HepG2 (cell line): ENCODE data around the gene QRICH2. TPM values are rescaled to one million over a fixed set of nuclear protein-coding genes. Genes with fewer than 3 reads are reported as not detected.

Source experiments
- DR1 ChIP-seq: sonication (generic); formaldehyde crosslinking; IDR thresholded peaks from 2 replicates; pipeline ENCODE4 v1.8.0; 2021; ENCODE audit warnings: mild to moderate bottlenecking, missing genetic modification reagents, inconsistent platforms
- DRAP1 ChIP-seq: IDR thresholded peaks from 2 replicates; pipeline ENCODE4 v1.6.1; 2016; ENCODE audit warnings: missing genetic modification reagents, missing compliant biosample characterization
- GZF1 ChIP-seq: sonication (generic); formaldehyde crosslinking; IDR thresholded peaks from 2 replicates; pipeline ENCODE4 v1.5.1; 2020; ENCODE audit warnings: mild to moderate bottlenecking, missing genetic modification reagents
- HHEX ChIP-seq: IDR thresholded peaks from 2 replicates; pipeline ENCODE4 v1.6.1; 2016; ENCODE audit warnings: control low read depth
- SP2 ChIP-seq: sonication (generic); formaldehyde crosslinking; IDR thresholded peaks from 2 replicates; pipeline ENCODE4 v1.5.1; 2020; ENCODE audit warnings: mild to moderate bottlenecking, missing genetic modification reagents
- YY1 ChIP-seq: IDR thresholded peaks from 2 replicates; pipeline ENCODE4 v1.6.1; 2011; ENCODE audit warnings: low read length, low read depth, moderate library complexity, mild to moderate bottlenecking; ENCODE audit not compliant: insufficient read depth, insufficient replicate concordance
- ZKSCAN8 ChIP-seq: IDR thresholded peaks from 2 replicates; pipeline ENCODE4 v1.6.1; 2016; ENCODE audit warnings: borderline replicate concordance, missing genetic modification reagents, missing compliant biosample characterization
- ZNF549 ChIP-seq: sonication (generic); formaldehyde crosslinking; IDR thresholded peaks from 2 replicates; pipeline ENCODE4 v1.5.0; 2020; ENCODE audit warnings: missing genetic modification reagents
- ZNF703 ChIP-seq: sonication (generic); formaldehyde crosslinking; IDR thresholded peaks from 2 replicates; pipeline ENCODE4 v1.5.1; 2020; ENCODE audit warnings: missing genetic modification reagents, mild to moderate bottlenecking, moderate library complexity, borderline replicate concordance
- polyA plus RNA-seq, 8 experiments: library from polyadenylated mRNA; depleted of rRNA in 3 of 8; stranded (reverse) in 7 of 8; unstranded in 1 of 8; fragments of >200 nt; fragmentation: Illumina TruSeq in 4 of 8; extraction: Trizol in 4 of 8; gene quantifications; 2 replicates each; pipeline versions ENCODE4 v1.2.1 to v1.2.3, GENCODE V29; 2011 to 2016; ENCODE audit warnings: low read depth in 4 of 8, missing spikeins in 1 of 8, mixed read lengths in 1 of 8; ENCODE audit not compliant: insufficient read depth in 1 of 8
- total RNA-seq, 5 experiments: library from RNA; depleted of rRNA; stranded (reverse); fragments of >200 nt; fragmentation: Illumina TruSeq; extraction: Trizol; gene quantifications; 2 replicates each; pipeline ENCODE4 v1.2.3, GENCODE V29; 2016; ENCODE audit warnings: low read depth in 1 of 5
- TF ChIP-seq, protein P1 (sequence below): sonication (generic); formaldehyde crosslinking; IDR thresholded peaks from 2 replicates; pipeline ENCODE4 v1.5.1; 2020; ENCODE audit warnings: mild to moderate bottlenecking, missing genetic modification reagents, borderline replicate concordance
- TF ChIP-seq, protein P2 (sequence below): sonication (generic); formaldehyde crosslinking; IDR thresholded peaks from 2 replicates; pipeline ENCODE4 v1.4.0; 2020; ENCODE audit warnings: missing genetic modification reagents

QRICH2 gene
- total and polyA plus RNA-seq, 2 of the 13 experiments (the other 11 are each of a cell fraction or from before 2014, with no cell fraction given): 3.7 to 5.7 TPM

DNA sequence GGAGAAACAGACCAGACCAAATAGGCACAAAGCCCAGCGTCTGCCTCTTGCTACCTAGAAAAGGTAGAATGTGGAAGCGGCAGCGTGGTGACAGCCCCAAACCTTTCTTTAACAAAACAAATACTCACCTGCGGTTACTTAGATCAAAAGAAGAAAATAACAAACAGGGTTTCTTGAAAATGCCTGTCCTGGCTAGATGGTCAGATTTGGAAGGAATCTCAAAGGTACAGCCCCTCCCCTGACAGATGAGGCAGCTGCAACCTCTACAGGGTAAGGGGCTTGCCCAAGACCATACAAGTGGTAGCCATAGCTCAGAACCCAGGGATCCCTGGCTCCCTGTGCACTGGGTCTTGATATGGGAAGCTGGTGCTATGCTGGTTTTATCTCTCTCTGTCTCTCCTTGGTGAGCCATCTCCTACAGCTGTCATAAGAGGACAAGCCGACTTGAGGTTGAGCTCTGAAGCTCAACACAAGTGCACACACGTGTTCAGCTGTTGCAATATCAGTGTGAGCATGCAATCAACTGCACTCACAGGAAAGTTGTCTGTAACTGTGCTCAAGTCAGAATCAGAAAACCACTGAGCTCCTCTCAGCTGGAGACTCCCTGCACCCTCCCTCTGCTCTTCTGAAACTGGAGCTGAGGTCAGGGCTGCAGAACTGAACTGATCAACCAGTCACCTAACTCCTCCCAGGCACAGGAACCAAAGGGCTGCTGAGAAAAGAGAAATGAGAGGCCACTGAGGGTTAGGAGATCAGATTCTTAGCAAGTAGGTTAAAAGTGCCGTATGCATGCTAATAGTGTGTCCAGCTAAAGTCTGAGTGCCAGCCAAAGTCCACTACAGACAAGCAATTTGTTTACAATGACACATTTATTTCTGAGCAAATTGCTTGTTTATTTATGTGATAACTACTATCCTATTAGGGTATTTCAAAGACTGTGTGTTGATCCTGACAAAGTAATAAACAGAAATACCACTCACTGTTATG is 61.7 kb downstream of the QRICH2 start (continued):
- TF ChIP-seq, protein P1, sequence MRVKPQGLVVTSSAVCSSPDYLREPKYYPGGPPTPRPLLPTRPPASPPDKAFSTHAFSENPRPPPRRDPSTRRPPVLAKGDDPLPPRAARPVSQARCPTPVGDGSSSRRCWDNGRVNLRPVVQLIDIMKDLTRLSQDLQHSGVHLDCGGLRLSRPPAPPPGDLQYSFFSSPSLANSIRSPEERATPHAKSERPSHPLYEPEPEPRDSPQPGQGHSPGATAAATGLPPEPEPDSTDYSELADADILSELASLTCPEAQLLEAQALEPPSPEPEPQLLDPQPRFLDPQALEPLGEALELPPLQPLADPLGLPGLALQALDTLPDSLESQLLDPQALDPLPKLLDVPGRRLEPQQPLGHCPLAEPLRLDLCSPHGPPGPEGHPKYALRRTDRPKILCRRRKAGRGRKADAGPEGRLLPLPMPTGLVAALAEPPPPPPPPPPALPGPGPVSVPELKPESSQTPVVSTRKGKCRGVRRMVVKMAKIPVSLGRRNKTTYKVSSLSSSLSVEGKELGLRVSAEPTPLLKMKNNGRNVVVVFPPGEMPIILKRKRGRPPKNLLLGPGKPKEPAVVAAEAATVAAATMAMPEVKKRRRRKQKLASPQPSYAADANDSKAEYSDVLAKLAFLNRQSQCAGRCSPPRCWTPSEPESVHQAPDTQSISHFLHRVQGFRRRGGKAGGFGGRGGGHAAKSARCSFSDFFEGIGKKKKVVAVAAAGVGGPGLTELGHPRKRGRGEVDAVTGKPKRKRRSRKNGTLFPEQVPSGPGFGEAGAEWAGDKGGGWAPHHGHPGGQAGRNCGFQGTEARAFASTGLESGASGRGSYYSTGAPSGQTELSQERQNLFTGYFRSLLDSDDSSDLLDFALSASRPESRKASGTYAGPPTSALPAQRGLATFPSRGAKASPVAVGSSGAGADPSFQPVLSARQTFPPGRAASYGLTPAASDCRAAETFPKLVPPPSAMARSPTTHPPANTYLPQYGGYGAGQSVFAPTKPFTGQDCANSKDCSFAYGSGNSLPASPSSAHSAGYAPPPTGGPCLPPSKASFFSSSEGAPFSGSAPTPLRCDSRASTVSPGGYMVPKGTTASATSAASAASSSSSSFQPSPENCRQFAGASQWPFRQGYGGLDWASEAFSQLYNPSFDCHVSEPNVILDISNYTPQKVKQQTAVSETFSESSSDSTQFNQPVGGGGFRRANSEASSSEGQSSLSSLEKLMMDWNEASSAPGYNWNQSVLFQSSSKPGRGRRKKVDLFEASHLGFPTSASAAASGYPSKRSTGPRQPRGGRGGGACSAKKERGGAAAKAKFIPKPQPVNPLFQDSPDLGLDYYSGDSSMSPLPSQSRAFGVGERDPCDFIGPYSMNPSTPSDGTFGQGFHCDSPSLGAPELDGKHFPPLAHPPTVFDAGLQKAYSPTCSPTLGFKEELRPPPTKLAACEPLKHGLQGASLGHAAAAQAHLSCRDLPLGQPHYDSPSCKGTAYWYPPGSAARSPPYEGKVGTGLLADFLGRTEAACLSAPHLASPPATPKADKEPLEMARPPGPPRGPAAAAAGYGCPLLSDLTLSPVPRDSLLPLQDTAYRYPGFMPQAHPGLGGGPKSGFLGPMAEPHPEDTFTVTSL: no peak
- TF ChIP-seq DRAP1: peak; percentile 19; the same call in 1 of the 2 replicates
- TF ChIP-seq HHEX: peak; percentile 60; the same call in 1 of the 2 replicates
- TF ChIP-seq YY1: no peak
- peak; percentile 99 for TF ChIP-seq GZF1 (CRISPR knock-in tag)
- TF ChIP-seq ZKSCAN8: no peak
- TF ChIP-seq, protein P2, sequence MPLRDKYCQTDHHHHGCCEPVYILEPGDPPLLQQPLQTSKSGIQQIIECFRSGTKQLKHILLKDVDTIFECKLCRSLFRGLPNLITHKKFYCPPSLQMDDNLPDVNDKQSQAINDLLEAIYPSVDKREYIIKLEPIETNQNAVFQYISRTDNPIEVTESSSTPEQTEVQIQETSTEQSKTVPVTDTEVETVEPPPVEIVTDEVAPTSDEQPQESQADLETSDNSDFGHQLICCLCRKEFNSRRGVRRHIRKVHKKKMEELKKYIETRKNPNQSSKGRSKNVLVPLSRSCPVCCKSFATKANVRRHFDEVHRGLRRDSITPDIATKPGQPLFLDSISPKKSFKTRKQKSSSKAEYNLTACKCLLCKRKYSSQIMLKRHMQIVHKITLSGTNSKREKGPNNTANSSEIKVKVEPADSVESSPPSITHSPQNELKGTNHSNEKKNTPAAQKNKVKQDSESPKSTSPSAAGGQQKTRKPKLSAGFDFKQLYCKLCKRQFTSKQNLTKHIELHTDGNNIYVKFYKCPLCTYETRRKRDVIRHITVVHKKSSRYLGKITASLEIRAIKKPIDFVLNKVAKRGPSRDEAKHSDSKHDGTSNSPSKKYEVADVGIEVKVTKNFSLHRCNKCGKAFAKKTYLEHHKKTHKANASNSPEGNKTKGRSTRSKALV (CRISPR knock-in tag): 0 out of 2 replicates have a peak, but pooled peaks have one; percentile 41
- TF ChIP-seq ZNF703 (CRISPR knock-in tag): no peak
- TF ChIP-seq DR1: no peak
- no peak for TF ChIP-seq ZNF549 (CRISPR knock-in tag)
- TF ChIP-seq SP2 (CRISPR knock-in tag): no peak
